Measurements from ENCODE around the gene L1TD1.

Gene L1TD1

DNA sequence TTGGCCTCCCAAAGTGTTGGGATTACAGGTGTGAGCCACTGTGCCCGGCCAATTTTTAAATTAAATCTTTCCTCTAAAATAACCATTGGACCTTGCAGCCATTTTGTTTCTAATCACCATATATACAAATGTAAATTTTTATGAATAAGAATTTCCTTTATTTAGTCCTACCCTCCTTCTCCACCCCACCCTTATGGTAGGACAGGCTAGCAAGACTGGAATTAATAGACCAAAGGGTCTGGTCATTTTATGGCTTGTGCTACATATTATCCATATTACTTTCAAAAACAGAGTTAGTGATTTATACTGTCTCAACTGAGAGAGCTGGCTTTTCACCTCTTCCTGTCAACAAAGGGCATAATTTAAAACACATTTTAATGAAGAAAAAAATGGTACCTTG is 26.5 kb downstream of the L1TD1 start:
- DNase-seq (ENCODE audit: low spot score): no peak

DNA sequence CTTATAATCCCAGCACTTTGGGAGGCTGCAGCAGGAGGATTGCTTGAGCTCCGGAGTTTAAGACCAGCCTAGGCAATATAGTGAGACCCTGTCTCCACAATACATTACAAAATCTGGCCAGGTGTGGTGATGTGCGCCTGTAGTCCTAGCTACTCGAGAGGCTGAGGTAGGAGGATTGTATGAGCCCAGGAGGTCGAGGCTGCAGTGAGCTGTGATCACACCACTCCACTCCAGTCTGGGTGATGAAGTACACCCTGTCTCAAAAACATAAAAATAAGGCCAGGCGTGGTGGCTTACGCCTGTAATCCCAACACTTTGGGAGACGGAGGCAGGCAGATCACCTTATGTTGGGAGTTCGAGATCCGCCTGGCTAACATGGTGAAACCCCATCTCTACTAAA is 27.7 kb downstream of the L1TD1 start:
- TF ChIP-seq, protein P1, sequence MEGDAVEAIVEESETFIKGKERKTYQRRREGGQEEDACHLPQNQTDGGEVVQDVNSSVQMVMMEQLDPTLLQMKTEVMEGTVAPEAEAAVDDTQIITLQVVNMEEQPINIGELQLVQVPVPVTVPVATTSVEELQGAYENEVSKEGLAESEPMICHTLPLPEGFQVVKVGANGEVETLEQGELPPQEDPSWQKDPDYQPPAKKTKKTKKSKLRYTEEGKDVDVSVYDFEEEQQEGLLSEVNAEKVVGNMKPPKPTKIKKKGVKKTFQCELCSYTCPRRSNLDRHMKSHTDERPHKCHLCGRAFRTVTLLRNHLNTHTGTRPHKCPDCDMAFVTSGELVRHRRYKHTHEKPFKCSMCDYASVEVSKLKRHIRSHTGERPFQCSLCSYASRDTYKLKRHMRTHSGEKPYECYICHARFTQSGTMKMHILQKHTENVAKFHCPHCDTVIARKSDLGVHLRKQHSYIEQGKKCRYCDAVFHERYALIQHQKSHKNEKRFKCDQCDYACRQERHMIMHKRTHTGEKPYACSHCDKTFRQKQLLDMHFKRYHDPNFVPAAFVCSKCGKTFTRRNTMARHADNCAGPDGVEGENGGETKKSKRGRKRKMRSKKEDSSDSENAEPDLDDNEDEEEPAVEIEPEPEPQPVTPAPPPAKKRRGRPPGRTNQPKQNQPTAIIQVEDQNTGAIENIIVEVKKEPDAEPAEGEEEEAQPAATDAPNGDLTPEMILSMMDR (IDR thresholded peaks at IDR 0.05): no peak
- H3K27ac ChIP-seq: no peak overlapping the region
- DNase-seq (ENCODE audit: low spot score): no peak
- H3K4me3 ChIP-seq: no peak overlapping the region

More for the DNA sequence above, 26.5 kb downstream of the L1TD1 start:
- Histone ChIP-seq H3K4me3 (no peak overlapping the region), H3K27ac (no peak overlapping the region)
- TF ChIP-seq, protein P1 (IDR thresholded peaks at IDR 0.05): no peak

DNA sequence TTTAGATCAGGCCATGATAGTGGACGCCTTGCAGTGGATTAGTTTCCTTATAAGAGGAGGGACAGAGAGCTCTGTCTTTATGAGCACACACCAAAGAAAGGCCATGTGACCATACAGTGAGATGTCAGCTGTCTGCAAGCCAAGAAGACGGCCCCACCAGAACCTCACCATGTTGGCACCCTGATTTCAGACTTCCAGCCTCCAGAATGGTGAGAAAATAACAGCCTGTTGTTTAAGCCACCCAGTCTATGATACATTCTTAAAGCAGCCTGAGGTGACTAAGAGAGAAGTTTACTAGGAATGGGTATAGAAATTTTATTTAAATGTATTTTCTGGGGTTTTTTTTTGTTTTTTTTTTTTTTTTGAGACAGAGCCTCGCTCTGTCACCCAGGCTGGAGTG is 29.5 kb downstream of the L1TD1 start:
- Histone ChIP-seq H3K27ac (no peak overlapping the region), H3K4me3 (no peak overlapping the region)
- DNase-seq (ENCODE audit: low spot score): no peak
- TF ChIP-seq, protein P1 (IDR thresholded peaks at IDR 0.05): no peak

DNA sequence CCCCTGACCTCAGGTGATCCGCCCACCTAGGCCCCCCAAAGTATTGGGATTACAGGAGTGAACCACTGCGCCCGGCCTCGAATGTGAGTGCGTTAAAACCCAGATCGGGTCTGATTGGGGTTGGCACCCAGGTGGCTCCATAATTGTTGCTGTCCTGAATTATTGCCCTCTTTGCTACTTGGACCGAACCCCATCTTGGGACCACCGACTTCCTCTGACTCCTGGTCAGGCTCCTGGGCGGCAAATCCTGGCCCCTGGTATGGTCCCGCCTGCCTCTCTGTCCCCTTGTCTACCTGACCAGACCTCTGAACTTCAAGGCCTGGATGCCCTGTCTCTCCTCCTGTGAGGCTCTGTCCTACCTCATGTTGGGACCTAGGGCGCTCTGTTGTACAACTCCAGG is 32.8 kb downstream of the L1TD1 start:
- no peak for DNase-seq (ENCODE audit: low spot score)
- Histone ChIP-seq H3K4me3 (no peak overlapping the region), H3K27ac (no peak overlapping the region)
- TF ChIP-seq, protein P1 (IDR thresholded peaks at IDR 0.05): no peak

DNA sequence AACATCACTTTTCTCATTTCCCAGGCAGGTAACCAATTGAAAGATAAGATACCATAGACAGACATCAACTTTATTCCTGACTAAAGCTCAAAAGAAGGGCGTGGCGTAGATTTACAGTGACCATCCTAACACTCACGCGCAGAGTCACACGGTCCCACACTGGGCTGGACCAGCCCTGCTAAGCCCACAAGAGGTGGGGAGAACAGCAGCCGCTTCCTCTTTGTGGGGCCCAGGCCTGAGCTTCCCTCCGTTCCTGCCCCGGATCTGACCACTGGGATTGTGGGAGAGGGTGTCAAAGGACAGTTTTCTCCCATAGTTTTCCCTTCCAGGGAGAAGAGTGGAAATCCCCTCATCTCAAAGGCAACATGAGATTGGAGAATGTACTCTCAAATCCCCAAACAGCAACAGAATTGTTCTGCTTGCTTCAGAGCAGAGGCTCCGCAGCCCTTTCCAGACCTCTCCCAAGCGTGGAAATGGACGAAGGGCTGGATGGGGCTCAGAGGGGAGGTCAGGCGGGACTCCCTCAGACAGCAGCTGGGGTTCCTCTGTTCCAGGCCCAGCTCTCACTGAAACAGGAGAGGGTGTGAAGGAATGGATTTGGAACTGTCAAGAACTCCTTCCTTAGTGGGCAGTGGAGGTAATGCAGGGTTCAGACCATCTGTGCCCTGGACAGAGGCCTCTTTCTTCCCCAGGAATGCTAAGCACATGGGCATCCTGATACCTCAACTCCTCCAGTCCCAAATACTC is 33.7 kb downstream of the L1TD1 start:
- H3K4me3 ChIP-seq: no peak overlapping the region
- TF ChIP-seq, protein P1 (IDR thresholded peaks at IDR 0.05): no peak
- DNase-seq (ENCODE audit: low spot score): no peak
- no peak overlapping the region for H3K27ac ChIP-seq

DNA sequence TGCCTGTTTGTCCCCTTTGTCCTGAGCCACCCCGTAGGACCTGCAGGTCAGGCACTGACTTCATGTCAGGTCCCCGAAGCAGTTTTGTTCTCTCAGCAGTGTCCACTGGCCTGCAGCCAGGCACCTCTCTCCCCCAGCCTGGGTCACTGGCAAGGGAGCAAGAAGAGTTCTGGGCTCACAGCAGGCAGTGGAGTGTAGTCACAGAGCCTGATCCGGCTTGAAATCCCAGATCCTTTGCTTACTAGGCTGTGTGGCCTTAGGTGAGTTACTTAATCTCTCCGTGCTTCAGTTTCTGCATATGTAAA is 34.2 kb downstream of the L1TD1 start:
- TF ChIP-seq, protein P1 (IDR thresholded peaks at IDR 0.05): no peak
- no peak overlapping the region for H3K27ac ChIP-seq
- no peak for DNase-seq (ENCODE audit: low spot score)
- no peak overlapping the region for H3K4me3 ChIP-seq

DNA sequence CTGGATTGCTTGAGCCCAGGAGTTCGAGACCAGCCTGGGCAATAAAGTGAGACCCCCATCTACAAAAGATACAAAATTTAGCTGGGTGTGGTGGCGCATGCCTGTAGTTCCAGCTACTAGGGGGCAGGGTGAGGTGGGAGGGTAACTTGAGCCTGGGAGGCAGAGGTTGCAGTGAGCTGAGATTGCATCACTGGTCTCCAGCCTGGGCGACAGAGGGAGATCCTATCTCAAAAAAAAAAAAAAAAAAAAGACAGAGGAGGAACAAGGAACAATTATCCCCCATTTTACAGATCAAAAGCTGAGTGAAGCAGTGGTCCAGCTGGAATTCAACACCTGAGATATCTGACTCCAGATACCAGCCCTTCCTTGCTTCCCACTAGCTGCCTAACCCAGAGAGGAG is 34.8 kb downstream of the L1TD1 start:
- Histone ChIP-seq H3K4me3 (no peak overlapping the region), H3K27ac (no peak overlapping the region)
- TF ChIP-seq, protein P1 (IDR thresholded peaks at IDR 0.05): no peak
- no peak for DNase-seq (ENCODE audit: low spot score)
